Mesothelial cell of epicardium (in vitro differentiated cells): Measurements from ENCODE around the gene GRPR. TPM values are rescaled to one million over a fixed set of nuclear protein-coding genes. Genes with fewer than 3 reads are reported as not detected.
A peak's percentile ranks its signal among the peaks of the same experiment; 100 is the strongest.
"Not testable (repeated sequence)": the region's sequence is repeated elsewhere in the genome, so short reads cannot be mapped to it uniquely, and the experiment has no call there.

Source experiments
- DNase-seq, 2 experiments: peaks; one replicate each; pipeline ENCODE4 v3.0.0; 2021; ENCODE audit warnings: low spot score in 2 of 2; ENCODE audit not compliant: unreplicated experiment in 2 of 2
- H3K27ac Mint-ChIP-seq: 2 replicates; pipeline ENCODE4 v1.8.0; 2021; ENCODE audit warnings: mixed read lengths
- H3K27me3 Mint-ChIP-seq: 2 replicates; pipeline ENCODE4 v1.8.0; 2021; ENCODE audit warnings: low read depth, mixed read lengths
- H3K36me3 Mint-ChIP-seq: 2 replicates; pipeline ENCODE4 v1.8.0; 2021; ENCODE audit warnings: mixed read lengths
- H3K4me1 Mint-ChIP-seq: 2 replicates; pipeline ENCODE4 v1.8.0; 2021; ENCODE audit warnings: mixed read lengths
- H3K4me3 Mint-ChIP-seq: 2 replicates; pipeline ENCODE4 v1.8.0; 2021; ENCODE audit warnings: mild to moderate bottlenecking, moderate library complexity, mixed read lengths
- H3K9me3 Mint-ChIP-seq: 2 replicates; pipeline ENCODE4 v1.8.0; 2021; ENCODE audit warnings: mixed read lengths
- CTCF ChIP-seq: fragments of 200-600 bp; sonication (generic); IDR thresholded peaks from one replicate; pipeline ENCODE4 v1.5.0; 2021; ENCODE audit warnings: antibody characterized with exemption; ENCODE audit not compliant: unreplicated experiment
- total RNA-seq: library from RNA; stranded (reverse); gene quantifications from 3 replicates; pipeline ENCODE4 v1.2.1, GENCODE V29; 2021

Gene GRPR
- total RNA-seq, 1 donor from 2014 or later: 1.7 TPM

GRCh38 chrX:16167181-16167580 is 43.8 kb downstream of the GRPR start, which contains the start of gene MAGEB17:
TSS of gene MAGEB17 (plus strand) at chrX:16167481. CDS start at chrX:16170383, 2,902 bp downstream.
- Mint-ChIP-seq H3K27ac (no peak within 1 kb of the TSS), H3K27me3 (no peaks in the 10 kb centered on the region), H3K36me3 (no peaks in the 10 kb centered on the region), H3K9me3 (peaks cover 4% of the 10 kb centered on the region), H3K4me3 (no peak within 1 kb of the TSS), H3K4me1 (peaks cover 7% of the 10 kb centered on the region)
- DNase-seq: no peak
- TF ChIP-seq CTCF: no peak

- Mint-ChIP-seq H3K9me3 (peaks cover 4% of the 10 kb centered on the region), H3K4me1 (peaks cover 3% of the 10 kb centered on the region), H3K27ac (no peak overlapping the region)
Measured at GRCh38 chrX:16171039-16171438, 47.7 kb downstream of the GRPR start.

GRCh38 chrX:16171944-16172343 is 48.6 kb downstream of the GRPR start:
- Mint-ChIP-seq H3K27ac (no peak overlapping the region), H3K36me3 (no peaks in the 10 kb centered on the region), H3K27me3 (no peaks in the 10 kb centered on the region), H3K4me3 (no peak overlapping the region), H3K4me1 (peaks cover 3% of the 10 kb centered on the region), H3K9me3 (no peaks in the 10 kb centered on the region)
- DNase-seq: no peak
- TF ChIP-seq CTCF: no peak

More at GRCh38 chrX:16171039-16171438, 47.7 kb downstream of the GRPR start:
- H3K36me3 Mint-ChIP-seq: no peaks in the 10 kb centered on the region
- no peak for DNase-seq
- no peak for TF ChIP-seq CTCF
- no peak overlapping the region for H3K4me3 Mint-ChIP-seq
- no peaks in the 10 kb centered on the region for H3K27me3 Mint-ChIP-seq

GRCh38 chrX:16172391-16172790 is 49.0 kb downstream of the GRPR start:
- no peak overlapping the region for H3K4me3 Mint-ChIP-seq
- no peak for DNase-seq
- no peak for TF ChIP-seq CTCF
- no peak overlapping the region for H3K27ac Mint-ChIP-seq
- H3K4me1 Mint-ChIP-seq: peaks cover 3% of the 10 kb centered on the region
- H3K9me3 Mint-ChIP-seq: no peaks in the 10 kb centered on the region
- H3K27me3 Mint-ChIP-seq: no peaks in the 10 kb centered on the region
- H3K36me3 Mint-ChIP-seq: no peaks in the 10 kb centered on the region

DNA sequence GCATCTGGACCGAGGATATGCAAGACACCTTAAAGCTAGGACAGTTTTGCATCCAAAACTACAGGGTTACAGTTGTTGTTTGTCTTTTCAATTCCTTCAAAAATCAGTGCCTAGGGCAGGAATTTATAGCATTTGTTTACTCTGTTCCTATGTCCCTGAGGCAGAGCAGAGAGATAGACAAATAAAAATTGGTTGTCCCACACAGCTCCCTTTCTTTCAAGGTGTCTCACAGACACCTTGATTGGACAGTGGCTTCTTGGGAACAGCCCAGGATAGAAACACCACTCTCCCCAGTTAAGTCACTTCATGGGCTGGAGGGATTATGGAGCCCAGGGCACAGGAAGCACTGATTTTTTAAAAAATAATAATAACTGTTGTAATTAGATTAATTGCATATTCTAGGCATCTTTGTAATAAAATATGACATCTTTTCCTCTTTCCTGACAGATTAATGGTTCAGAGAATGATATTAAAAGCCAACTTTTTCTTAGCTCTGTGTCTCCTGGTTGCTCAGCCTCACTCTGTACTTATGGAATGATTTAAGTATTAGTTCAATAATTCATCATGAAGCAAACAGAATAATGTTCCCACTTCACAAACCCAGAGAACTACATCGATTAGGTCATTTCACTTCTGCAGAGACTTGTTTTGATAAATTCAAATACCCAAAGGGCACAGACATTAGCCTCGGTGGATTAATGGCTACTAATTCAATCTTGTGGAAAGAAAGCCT is 52.1 kb downstream of the GRPR start:
- Mint-ChIP-seq H3K9me3 (no peaks in the 10 kb centered on the region), H3K27ac (no peak overlapping the region), H3K4me3 (no peak overlapping the region), H3K36me3 (no peaks in the 10 kb centered on the region), H3K27me3 (no peaks in the 10 kb centered on the region), H3K4me1 (peaks cover 3% of the 10 kb centered on the region)
- no peak for TF ChIP-seq CTCF
- no peak for DNase-seq

DNA sequence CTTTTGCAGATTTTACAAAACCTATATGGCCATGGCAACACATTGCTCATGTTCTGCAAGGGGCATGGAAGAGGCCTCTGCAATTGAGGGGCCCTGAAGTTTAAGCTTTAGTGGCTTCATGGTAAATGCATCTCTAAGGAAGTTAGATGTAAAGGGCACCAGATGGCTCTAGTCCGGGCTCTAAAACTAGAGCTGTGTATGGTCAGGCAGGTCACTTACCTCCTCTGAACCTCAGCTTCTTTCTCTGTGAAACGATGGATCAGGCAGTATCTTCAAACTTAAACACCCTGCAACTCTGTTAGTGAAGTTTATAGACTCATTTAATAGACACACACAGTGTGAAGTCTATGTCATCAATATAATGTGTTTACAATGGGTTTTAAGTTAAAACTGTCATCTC is 53.9 kb downstream of the GRPR start:
- Mint-ChIP-seq H3K9me3 (no peaks in the 10 kb centered on the region), H3K27ac (no peak overlapping the region)

GRCh38 chrX:16183843-16184242 is 60.5 kb downstream of the GRPR start:
- not testable (repeated sequence) for DNase-seq, H3K9me3 Mint-ChIP-seq

More for the DNA sequence above, 53.9 kb downstream of the GRPR start:
- peaks cover 9% of the 10 kb centered on the region for H3K4me1 Mint-ChIP-seq
- no peak overlapping the region for H3K4me3 Mint-ChIP-seq
- no peaks in the 10 kb centered on the region for H3K36me3 Mint-ChIP-seq
- TF ChIP-seq CTCF: no peak
- no peak for DNase-seq
- peaks cover 2% of the 10 kb centered on the region for H3K27me3 Mint-ChIP-seq

More at GRCh38 chrX:16183843-16184242, 60.5 kb downstream of the GRPR start:
- H3K27ac Mint-ChIP-seq, H3K36me3 Mint-ChIP-seq: not testable (repeated sequence)
- H3K27me3 Mint-ChIP-seq: peaks cover 16% of the 10 kb centered on the region
- peaks cover 25% of the 10 kb centered on the region for H3K4me1 Mint-ChIP-seq
- H3K4me3 Mint-ChIP-seq: peak overlapping the region; percentile 52
